Pons (tissue), 1 donor: ENCODE measurements around the gene KATNAL2.
A peak's percentile ranks its signal among the peaks of the same experiment; 100 is the strongest.
"Not testable (repeated sequence)": the region's sequence is repeated elsewhere in the genome, so short reads cannot be mapped to it uniquely, and the experiment has no call there.

Experiments used
- DNase-seq: peaks from one replicate; pipeline ENCODE4 v3.0.0-alpha.2; 2016; ENCODE audit warnings: low spot score

KATNAL2 gene

GRCh38 chr18:46939337-46939963 lies 22.0 kb downstream of the KATNAL2 start:
- DNase-seq = no peak

GRCh38 chr18:46939998-46940571 lies 22.7 kb downstream of the KATNAL2 start:
- DNase-seq = no peak

GRCh38 chr18:46942646-46943045 lies 25.2 kb downstream of the KATNAL2 start:
- no peak for DNase-seq

GRCh38 chr18:46946656-46947282 lies 29.4 kb downstream of the KATNAL2 start:
- peak; percentile 82 for DNase-seq

GRCh38 chr18:46950064-46950656 lies 32.8 kb downstream of the KATNAL2 start:
- DNase-seq = peak; percentile 41

- DNase-seq = no peak
Measured at GRCh38 chr18:46953195-46953594, 35.8 kb downstream of the KATNAL2 start.

GRCh38 chr18:46958209-46958608 lies 40.8 kb downstream of the KATNAL2 start:
- DNase-seq = no peak

- DNase-seq = not testable (repeated sequence)
Measured at GRCh38 chr18:46963656-46964578, 46.5 kb downstream of the KATNAL2 start.

GRCh38 chr18:46964579-46965293 lies 47.3 kb downstream of the KATNAL2 start:
- DNase-seq = not testable (repeated sequence)

- DNase-seq = not testable (repeated sequence)
Measured at GRCh38 chr18:46966266-46966665, 48.9 kb downstream of the KATNAL2 start.

GRCh38 chr18:46969551-46969950 lies 52.1 kb downstream of the KATNAL2 start:
- not testable (repeated sequence) for DNase-seq

- DNase-seq = not testable (repeated sequence)
Measured at GRCh38 chr18:47019870-47020269, 102.5 kb downstream of the KATNAL2 start.

GRCh38 chr18:47020757-47021156 lies 103.4 kb downstream of the KATNAL2 start:
- DNase-seq = not testable (repeated sequence)

GRCh38 chr18:47022821-47023220 lies 105.4 kb downstream of the KATNAL2 start:
- DNase-seq = not testable (repeated sequence)

GRCh38 chr18:47023769-47024465 lies 106.5 kb downstream of the KATNAL2 start:
- DNase-seq = not testable (repeated sequence)

- not testable (repeated sequence) for DNase-seq
Measured at GRCh38 chr18:47025557-47026174, 108.3 kb downstream of the KATNAL2 start.

- not testable (repeated sequence) for DNase-seq
Measured at GRCh38 chr18:47028738-47029137, 111.3 kb downstream of the KATNAL2 start.

- DNase-seq = not testable (repeated sequence)
Measured at GRCh38 chr18:47029684-47030353, 112.4 kb downstream of the KATNAL2 start.

- not testable (repeated sequence) for DNase-seq
Measured at GRCh38 chr18:47030887-47031286, 113.5 kb downstream of the KATNAL2 start.
